Panc1 (cell line): ENCODE data around the gene VMAC.

Experiments used
- POLR2AphosphoS5 ChIP-seq: IDR thresholded peaks from 2 replicates; pipeline ENCODE4 v1.6.1; 2012; ENCODE audit warnings: mild to moderate bottlenecking, low read depth, low read length, moderate library complexity
- SIN3A ChIP-seq: IDR thresholded peaks from 2 replicates; pipeline ENCODE4 v1.6.1; 2012; ENCODE audit warnings: low read depth, mild to moderate bottlenecking, low read length, moderate library complexity, borderline replicate concordance; ENCODE audit not compliant: insufficient read depth
- TCF7L2 ChIP-seq: IDR thresholded peaks from 2 replicates; pipeline ENCODE4 v1.6.1; 2011; ENCODE audit warnings: mild to moderate bottlenecking, low read depth, low read length, inconsistent platforms
- TF ChIP-seq, protein P1 (sequence below): fragments of 450-650 bp; IDR thresholded peaks from 2 replicates; pipeline ENCODE4 v1.5.1; 2017; ENCODE audit warnings: mild to moderate bottlenecking
- TF ChIP-seq, protein P2 (sequence below), 2 experiments: IDR thresholded peaks; 2 replicates each; pipeline ENCODE4 v1.6.1; 2011 to 2012; ENCODE audit warnings: low read depth in 2 of 2, control low read depth in 1 of 2, low read length in 1 of 2, mild to moderate bottlenecking in 1 of 2, moderate library complexity in 1 of 2; ENCODE audit not compliant: insufficient read depth in 1 of 2

DNA sequence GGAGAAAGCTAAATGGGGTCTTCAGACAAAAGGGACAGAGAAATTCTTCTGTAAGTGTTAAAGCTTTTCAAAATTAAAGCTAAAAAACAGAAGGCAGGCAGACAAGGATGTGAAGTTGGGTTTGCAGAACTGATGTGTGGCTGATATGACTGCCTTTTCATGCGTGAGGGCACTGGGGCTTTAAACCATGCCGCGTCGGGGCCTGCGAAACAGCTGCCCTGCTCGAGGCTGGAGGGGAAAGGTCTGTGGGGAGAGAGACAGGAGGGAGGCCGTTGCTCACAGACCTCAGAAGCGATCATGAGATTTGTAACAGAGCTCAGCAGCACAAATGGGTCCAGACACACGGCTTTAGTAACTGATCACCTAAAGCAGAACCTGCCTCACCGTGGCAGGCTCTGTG is 32.9 kb downstream of the VMAC start:
- TF ChIP-seq, protein P1, sequence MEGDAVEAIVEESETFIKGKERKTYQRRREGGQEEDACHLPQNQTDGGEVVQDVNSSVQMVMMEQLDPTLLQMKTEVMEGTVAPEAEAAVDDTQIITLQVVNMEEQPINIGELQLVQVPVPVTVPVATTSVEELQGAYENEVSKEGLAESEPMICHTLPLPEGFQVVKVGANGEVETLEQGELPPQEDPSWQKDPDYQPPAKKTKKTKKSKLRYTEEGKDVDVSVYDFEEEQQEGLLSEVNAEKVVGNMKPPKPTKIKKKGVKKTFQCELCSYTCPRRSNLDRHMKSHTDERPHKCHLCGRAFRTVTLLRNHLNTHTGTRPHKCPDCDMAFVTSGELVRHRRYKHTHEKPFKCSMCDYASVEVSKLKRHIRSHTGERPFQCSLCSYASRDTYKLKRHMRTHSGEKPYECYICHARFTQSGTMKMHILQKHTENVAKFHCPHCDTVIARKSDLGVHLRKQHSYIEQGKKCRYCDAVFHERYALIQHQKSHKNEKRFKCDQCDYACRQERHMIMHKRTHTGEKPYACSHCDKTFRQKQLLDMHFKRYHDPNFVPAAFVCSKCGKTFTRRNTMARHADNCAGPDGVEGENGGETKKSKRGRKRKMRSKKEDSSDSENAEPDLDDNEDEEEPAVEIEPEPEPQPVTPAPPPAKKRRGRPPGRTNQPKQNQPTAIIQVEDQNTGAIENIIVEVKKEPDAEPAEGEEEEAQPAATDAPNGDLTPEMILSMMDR = no peak
- TF ChIP-seq POLR2AphosphoS5 = no peak
- TF ChIP-seq SIN3A = no peak
- no peak for TF ChIP-seq TCF7L2
- TF ChIP-seq, protein P2, sequence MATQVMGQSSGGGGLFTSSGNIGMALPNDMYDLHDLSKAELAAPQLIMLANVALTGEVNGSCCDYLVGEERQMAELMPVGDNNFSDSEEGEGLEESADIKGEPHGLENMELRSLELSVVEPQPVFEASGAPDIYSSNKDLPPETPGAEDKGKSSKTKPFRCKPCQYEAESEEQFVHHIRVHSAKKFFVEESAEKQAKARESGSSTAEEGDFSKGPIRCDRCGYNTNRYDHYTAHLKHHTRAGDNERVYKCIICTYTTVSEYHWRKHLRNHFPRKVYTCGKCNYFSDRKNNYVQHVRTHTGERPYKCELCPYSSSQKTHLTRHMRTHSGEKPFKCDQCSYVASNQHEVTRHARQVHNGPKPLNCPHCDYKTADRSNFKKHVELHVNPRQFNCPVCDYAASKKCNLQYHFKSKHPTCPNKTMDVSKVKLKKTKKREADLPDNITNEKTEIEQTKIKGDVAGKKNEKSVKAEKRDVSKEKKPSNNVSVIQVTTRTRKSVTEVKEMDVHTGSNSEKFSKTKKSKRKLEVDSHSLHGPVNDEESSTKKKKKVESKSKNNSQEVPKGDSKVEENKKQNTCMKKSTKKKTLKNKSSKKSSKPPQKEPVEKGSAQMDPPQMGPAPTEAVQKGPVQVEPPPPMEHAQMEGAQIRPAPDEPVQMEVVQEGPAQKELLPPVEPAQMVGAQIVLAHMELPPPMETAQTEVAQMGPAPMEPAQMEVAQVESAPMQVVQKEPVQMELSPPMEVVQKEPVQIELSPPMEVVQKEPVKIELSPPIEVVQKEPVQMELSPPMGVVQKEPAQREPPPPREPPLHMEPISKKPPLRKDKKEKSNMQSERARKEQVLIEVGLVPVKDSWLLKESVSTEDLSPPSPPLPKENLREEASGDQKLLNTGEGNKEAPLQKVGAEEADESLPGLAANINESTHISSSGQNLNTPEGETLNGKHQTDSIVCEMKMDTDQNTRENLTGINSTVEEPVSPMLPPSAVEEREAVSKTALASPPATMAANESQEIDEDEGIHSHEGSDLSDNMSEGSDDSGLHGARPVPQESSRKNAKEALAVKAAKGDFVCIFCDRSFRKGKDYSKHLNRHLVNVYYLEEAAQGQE (IDR thresholded peaks at IDR 0.05; ENCODE audit: insufficient read depth in 1 of 2, low read depth in 2 of 2, low read length in 1 of 2) = no peak
